Prostate gland (tissue), 2 donors: ENCODE data around the gene TIMM10. TPM values are rescaled to one million over a fixed set of nuclear protein-coding genes. Genes with fewer than 3 reads are reported as not detected.

Experiments used
- DNase-seq: peaks from one replicate; pipeline ENCODE4 v3.0.0-alpha.2; 2019; ENCODE audit warnings: low spot score
- H3K27ac ChIP-seq, 2 donors: fragments of 200-600 bp; sonication (generic); 2 replicates each; pipeline ENCODE4 v1.5.1; 2017 to 2019
- H3K27me3 ChIP-seq: fragments of 200-600 bp; sonication (generic); replicated peaks from 2 replicates; pipeline ENCODE4 v1.5.1; 2019; ENCODE audit not compliant: insufficient read depth
- H3K36me3 ChIP-seq, 2 donors: fragments of 200-600 bp; sonication (generic); 1 replicate in 1 of 2; 2 replicates in 1 of 2; pipeline versions ENCODE4 v1.5.1 to v1.8.1; 2017 to 2019
- H3K4me1 ChIP-seq: fragments of 200-600 bp; sonication (generic); replicated peaks from 2 replicates; pipeline ENCODE4 v1.5.1; 2019
- H3K4me3 ChIP-seq, 2 donors: fragments of 200-600 bp; sonication (generic); 2 replicates each; pipeline ENCODE4 v1.5.1; 2017 to 2019
- H3K9me3 ChIP-seq: fragments of 200-600 bp; sonication (generic); 2 replicates; pipeline ENCODE4 v1.5.1; 2017
- POLR2A ChIP-seq: fragments of 450-650 bp; IDR thresholded peaks from one replicate; pipeline ENCODE4 v1.6.1; 2016; ENCODE audit warnings: antibody characterized with exemption, mild to moderate bottlenecking
- POLR2AphosphoS5 ChIP-seq: sonication (generic); formaldehyde crosslinking; IDR thresholded peaks from one replicate; pipeline ENCODE4 v1.6.1; 2017; ENCODE audit warnings: antibody characterized with exemption
- WGBS: methylation state at CpG from one replicate; pipeline ENCODE4 v1.1.5; 2018; 5-methylcytosine and 5-hydroxymethylcytosine counted together
- intact Hi-C: fragments of 100-400 bp; cut with DNase I; formaldehyde crosslinking; loops from one replicate; pipeline ENCODE4 v1.14.2; 2022
- total RNA-seq, 2 donors: library from RNA; depleted of rRNA; stranded (reverse); fragments of >200 nt; gene quantifications; one replicate each; pipeline ENCODE4 v1.1.0, GENCODE V29; 2016
- TF ChIP-seq, protein P1 (sequence below), 4 experiments: fragments of 200-600 bp in 2 of 4; fragments of 450-650 bp in 2 of 4; sonication (generic) in 2 of 4; IDR thresholded peaks; 1 replicate in 3 of 4; 2 replicates in 1 of 4; pipeline ENCODE4 v1.5.1; 2016 to 2019; ENCODE audit warnings: antibody characterized with exemption in 4 of 4, mild to moderate bottlenecking in 2 of 4, moderate library complexity in 2 of 4

The TIMM10 gene
- total RNA-seq, 2 donors from 2014 or later, result 35.2 to 44.3 TPM

GRCh38 chr11:57514538-57515331, 15.8 kb downstream of the TIMM10 start:
- H3K27me3 ChIP-seq, result no peaks in the 10 kb centered on the region
- TF ChIP-seq POLR2AphosphoS5 (no peak), POLR2A (no peak)
- TF ChIP-seq, protein P1, sequence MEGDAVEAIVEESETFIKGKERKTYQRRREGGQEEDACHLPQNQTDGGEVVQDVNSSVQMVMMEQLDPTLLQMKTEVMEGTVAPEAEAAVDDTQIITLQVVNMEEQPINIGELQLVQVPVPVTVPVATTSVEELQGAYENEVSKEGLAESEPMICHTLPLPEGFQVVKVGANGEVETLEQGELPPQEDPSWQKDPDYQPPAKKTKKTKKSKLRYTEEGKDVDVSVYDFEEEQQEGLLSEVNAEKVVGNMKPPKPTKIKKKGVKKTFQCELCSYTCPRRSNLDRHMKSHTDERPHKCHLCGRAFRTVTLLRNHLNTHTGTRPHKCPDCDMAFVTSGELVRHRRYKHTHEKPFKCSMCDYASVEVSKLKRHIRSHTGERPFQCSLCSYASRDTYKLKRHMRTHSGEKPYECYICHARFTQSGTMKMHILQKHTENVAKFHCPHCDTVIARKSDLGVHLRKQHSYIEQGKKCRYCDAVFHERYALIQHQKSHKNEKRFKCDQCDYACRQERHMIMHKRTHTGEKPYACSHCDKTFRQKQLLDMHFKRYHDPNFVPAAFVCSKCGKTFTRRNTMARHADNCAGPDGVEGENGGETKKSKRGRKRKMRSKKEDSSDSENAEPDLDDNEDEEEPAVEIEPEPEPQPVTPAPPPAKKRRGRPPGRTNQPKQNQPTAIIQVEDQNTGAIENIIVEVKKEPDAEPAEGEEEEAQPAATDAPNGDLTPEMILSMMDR (IDR thresholded peaks at IDR 0.05), result no peak
- under 1% methylated on average over 57 of the region's 57 CpGs for WGBS

GRCh38 chr11:57513911-57514537, 16.5 kb downstream of the TIMM10 start:
- peak; percentile 51 for DNase-seq
- no peaks in the 10 kb centered on the region for H3K27me3 ChIP-seq
- H3K4me3 ChIP-seq, result peak overlapping the region; percentile 71 to 82
- intact Hi-C loops, result no loop called here
- no peaks in the 10 kb centered on the region for H3K36me3 ChIP-seq
- WGBS, result 11% methylated on average over 30 of the region's 35 CpGs
- H3K27ac ChIP-seq, result peak overlapping the region; percentile 64 to 66
- H3K4me1 ChIP-seq, result peaks cover 4% of the 10 kb centered on the region
- no peaks in the 10 kb centered on the region for H3K9me3 ChIP-seq
- TF ChIP-seq POLR2A (no peak), POLR2AphosphoS5 (no peak)
- TF ChIP-seq, protein P1 (IDR thresholded peaks at IDR 0.05), result no peak

More at GRCh38 chr11:57514538-57515331, 15.8 kb downstream of the TIMM10 start:
- peaks cover 4% of the 10 kb centered on the region for H3K4me1 ChIP-seq
- peak overlapping the region; percentile 64 to 66 for H3K27ac ChIP-seq
- DNase-seq, result peak; percentile 48
- peak overlapping the region; percentile 71 to 82 for H3K4me3 ChIP-seq
- no peaks in the 10 kb centered on the region for H3K9me3 ChIP-seq
- H3K36me3 ChIP-seq, result no peaks in the 10 kb centered on the region
- intact Hi-C loops, result no loop called here

DNA sequence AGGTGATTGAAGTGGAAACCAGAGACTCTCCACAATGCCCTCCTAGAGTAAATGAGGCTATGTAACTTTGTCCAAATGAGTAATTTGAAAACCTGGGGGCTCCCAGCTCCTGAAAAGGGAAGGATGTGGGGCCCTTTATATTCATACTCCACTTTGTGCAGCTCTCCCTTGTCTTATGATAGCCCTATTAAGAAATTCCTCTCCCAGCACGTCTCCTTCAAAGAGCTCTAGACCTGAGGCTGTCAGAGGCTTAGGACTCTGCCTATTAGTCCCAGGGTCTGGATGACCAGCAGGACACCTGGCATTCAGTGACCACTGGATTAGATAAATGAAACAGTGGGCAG, 17.1 kb downstream of the TIMM10 start:
- Histone ChIP-seq H3K36me3 (no peaks in the 10 kb centered on the region), H3K27ac (no peak overlapping the region), H3K4me3 (no peak overlapping the region), H3K27me3 (no peaks in the 10 kb centered on the region), H3K4me1 (peaks cover 4% of the 10 kb centered on the region), H3K9me3 (no peaks in the 10 kb centered on the region)
- DNase-seq, result no peak
- TF ChIP-seq POLR2AphosphoS5, result no peak
- intact Hi-C loops, result no loop called here
- WGBS, result 44% methylated on average over 1 of the region's 1 CpG

- WGBS, result 81% methylated on average over 12 of the region's 12 CpGs
- TF ChIP-seq POLR2AphosphoS5, result no peak
- no peak for TF ChIP-seq POLR2A
- TF ChIP-seq, protein P1 (IDR thresholded peaks at IDR 0.05), result no peak
- Histone ChIP-seq H3K36me3 (no peaks in the 10 kb centered on the region), H3K9me3 (no peaks in the 10 kb centered on the region), H3K4me1 (peaks cover 4% of the 10 kb centered on the region), H3K27me3 (no peaks in the 10 kb centered on the region), H3K27ac (no peak overlapping the region), H3K4me3 (no peak overlapping the region)
- no peak for DNase-seq
- intact Hi-C loops, result no loop called here
Observed at GRCh38 chr11:57512646-57513451, 17.7 kb downstream of the TIMM10 start.

GRCh38 chr11:57511741-57512430, 18.7 kb downstream of the TIMM10 start:
- no peak for TF ChIP-seq POLR2AphosphoS5
- TF ChIP-seq, protein P1 (IDR thresholded peaks at IDR 0.05), result no peak
- TF ChIP-seq POLR2A, result no peak
- 94% methylated on average over 6 of the region's 6 CpGs for WGBS
- intact Hi-C loops, result no loop called here
- Histone ChIP-seq H3K9me3 (no peaks in the 10 kb centered on the region), H3K4me1 (peaks cover 4% of the 10 kb centered on the region), H3K27me3 (no peaks in the 10 kb centered on the region), H3K27ac (no peak overlapping the region), H3K4me3 (no peak overlapping the region), H3K36me3 (no peaks in the 10 kb centered on the region)
- DNase-seq, result no peak
